Measurements from ENCODE around the gene FOXN3. TPM values are rescaled to one million over a fixed set of nuclear protein-coding genes. Genes with fewer than 3 reads are reported as not detected.
A peak's percentile ranks its signal among the peaks of the same experiment; 100 is the strongest.

Gene FOXN3
- total and polyA plus RNA-seq, 10 of the 15 experiments (the other 5 are each of a cell fraction or from before 2014, with no cell fraction given): 4.5 to 68.9 (median 29.7) TPM

GRCh38 chr14:89324501-89325298 lies 92.3 kb downstream of the FOXN3 start (continued):
- TF ChIP-seq SKIL (IDR thresholded peaks at IDR 0.05; ENCODE audit: low read depth, poor library complexity, severe bottlenecking) (no peak), ZSCAN29 (IDR thresholded peaks at IDR 0.05) (no peak), HDGF (IDR thresholded peaks at IDR 0.05) (no peak), RAD21 (IDR thresholded peaks at IDR 0.05; ENCODE audit: insufficient read depth, low read depth, low read length) (0 out of 2 replicates have a peak, but pooled peaks have one; percentile 4), CHD2 (IDR thresholded peaks at IDR 0.05; ENCODE audit: borderline replicate concordance, low read depth, low read length) (no peak), WRNIP1 (IDR thresholded peaks at IDR 0.05; ENCODE audit: borderline replicate concordance, low read depth, low read length) (no peak), MYB (IDR thresholded peaks at IDR 0.05; ENCODE audit: borderline replicate concordance, low read depth, low read length) (no peak), IKZF1 (conservative IDR thresholded peaks at IDR 0.05) (peak; percentile 58), CEBPZ (IDR thresholded peaks at IDR 0.05; ENCODE audit: low read depth, low read length) (no peak), RBBP5 (conservative IDR thresholded peaks at IDR 0.05) (no peak), ZBTB33 (IDR thresholded peaks at IDR 0.05) (no peak), SMARCA5 (IDR thresholded peaks at IDR 0.05) (no peak), ETV6 (conservative IDR thresholded peaks at IDR 0.05 in 1 of 2, IDR thresholded peaks at IDR 0.05 in 1 of 2; ENCODE audit: borderline replicate concordance in 1 of 2, low read depth in 1 of 2) (peak in 1 of 2 experiments; percentile 45; a peak in 2 of 4 replicates), E2F8 (IDR thresholded peaks at IDR 0.05; ENCODE audit: low read depth, partially characterized antibody) (no peak), PAX5 (IDR thresholded peaks at IDR 0.05; ENCODE audit: borderline replicate concordance, low read depth, low read length) (peak; percentile 51; the same call in 1 of the 2 replicates), ESRRA (IDR thresholded peaks at IDR 0.05; ENCODE audit: low read length) (no peak), RAD51 (IDR thresholded peaks at IDR 0.05) (no peak), MAX (IDR thresholded peaks at IDR 0.05; ENCODE audit: low read depth, low read length) (no peak), STAT3 (IDR thresholded peaks at IDR 0.05; ENCODE audit: low read depth, low read length) (no peak)
